ENCODE measurements around the gene ACO2.
"Not testable (repeated sequence)": the region's sequence is repeated elsewhere in the genome, so short reads cannot be mapped to it uniquely, and the experiment has no call there.

Gene ACO2

DNA sequence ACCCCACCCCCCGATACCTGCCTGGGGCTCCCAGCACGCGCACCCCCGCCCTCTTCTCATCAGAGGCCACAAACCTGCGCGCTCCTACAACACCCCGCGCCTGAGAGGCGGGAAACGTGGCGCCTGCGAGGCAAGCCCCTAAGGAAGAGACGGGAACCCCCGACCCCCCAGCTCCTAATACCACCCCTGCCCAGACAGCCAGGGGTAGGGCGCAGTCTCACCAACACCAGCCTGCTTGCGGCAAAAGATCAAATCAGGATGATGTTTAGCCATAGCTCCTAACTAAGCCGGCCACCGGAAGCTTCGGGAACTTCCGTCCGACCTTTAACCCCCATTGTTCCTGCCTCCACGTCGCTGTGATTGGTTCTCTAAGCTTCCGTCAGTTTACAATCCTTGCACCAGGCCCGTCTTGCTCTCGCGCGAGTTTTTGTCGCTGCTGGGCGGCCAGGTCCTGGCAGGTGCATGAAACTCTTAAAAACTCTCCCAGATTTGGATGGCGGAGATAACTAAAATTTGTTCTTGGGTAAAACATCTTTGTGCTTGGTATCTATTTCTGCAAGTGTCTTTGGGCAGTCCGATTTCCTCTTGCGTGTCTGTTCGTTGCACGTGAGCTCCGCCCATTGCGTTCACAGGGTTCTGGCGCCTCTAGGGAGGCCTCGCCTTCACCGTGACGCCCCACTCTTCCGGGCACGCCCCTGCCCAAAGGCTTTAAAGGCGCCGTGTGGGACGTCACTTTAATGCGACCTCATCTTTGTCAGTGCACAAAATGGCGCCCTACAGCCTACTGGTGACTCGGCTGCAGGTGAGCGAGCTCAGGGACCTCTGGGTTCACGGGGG lies at the start of gene ACO2, which contains the start of gene PHF5A:
Gene ACO2, plus strand, starts transcription at position 737 of the 837 bp plus-strand sequence. Its CDS starts 30 bp downstream, at position 767.
Gene PHF5A, minus strand, starts transcription at position 312 of the 837 bp plus-strand sequence. Its CDS starts 39 bp downstream, at position 273.
- in situ Hi-C loops (cut with MboI; ENCODE audit: low sequenced_read_pairs), result no loop called here

GRCh38 chr22:41425660-41426365 lies 43.1 kb upstream of the ACO2 start:
- in situ Hi-C loops (cut with MboI; ENCODE audit: low sequenced_read_pairs), result no loop called here

GRCh38 chr22:41429232-41429950 lies 39.5 kb upstream of the ACO2 start:
- in situ Hi-C loops (cut with MboI; ENCODE audit: low sequenced_read_pairs), result no loop called here

- in situ Hi-C loops (cut with MboI; ENCODE audit: low sequenced_read_pairs), result no loop called here
These were observed 39.0 kb upstream of the ACO2 start for GRCh38 chr22:41429951-41430332.

DNA sequence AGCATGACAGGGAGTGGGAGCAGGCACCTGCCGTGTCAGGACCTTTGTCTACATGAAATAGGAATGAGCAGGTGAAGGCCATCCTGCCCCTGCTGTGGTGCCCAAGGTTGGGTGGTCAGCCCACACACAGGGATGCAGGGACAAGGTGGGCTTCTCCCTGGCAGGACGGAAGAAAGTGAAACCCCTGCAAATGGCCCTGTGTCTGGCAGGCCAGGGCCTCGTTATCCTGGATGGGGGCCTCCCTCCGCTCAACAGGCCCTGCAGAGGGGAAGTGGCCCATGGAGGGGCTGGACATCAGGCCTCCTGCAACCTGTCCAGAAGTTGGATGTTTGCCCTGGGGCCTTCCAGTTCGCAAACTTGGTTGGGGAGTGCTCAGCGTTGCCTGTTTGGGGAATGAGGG lies 37.3 kb upstream of the ACO2 start:
- in situ Hi-C loops (cut with MboI; ENCODE audit: low sequenced_read_pairs), result no loop called here

GRCh38 chr22:41433480-41433879 lies 35.4 kb upstream of the ACO2 start:
- in situ Hi-C loops (cut with MboI; ENCODE audit: low sequenced_read_pairs), result not testable (repeated sequence)

GRCh38 chr22:41434361-41435003 lies 34.4 kb upstream of the ACO2 start:
- in situ Hi-C loops (cut with MboI; ENCODE audit: low sequenced_read_pairs), result not testable (repeated sequence)

DNA sequence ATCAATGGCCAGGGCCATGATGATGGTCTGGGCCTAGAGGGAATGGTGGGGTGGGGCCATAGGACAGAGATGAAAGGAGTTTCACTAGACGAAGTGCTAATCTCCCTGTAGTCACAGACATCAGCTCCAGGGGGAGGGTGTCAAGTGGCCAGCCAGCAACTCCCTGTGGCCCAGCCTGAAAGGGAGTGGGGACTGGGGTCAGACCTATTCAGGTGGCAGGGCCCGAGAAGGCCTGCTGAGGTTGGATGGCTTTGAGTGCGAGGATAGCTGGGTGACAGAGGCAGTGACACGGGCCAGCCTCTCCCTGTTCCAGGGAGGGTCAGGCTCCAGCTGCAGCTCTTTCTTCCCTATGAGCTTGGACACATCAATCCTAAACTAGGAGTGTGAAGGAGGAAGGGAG lies 33.4 kb upstream of the ACO2 start:
- in situ Hi-C loops (cut with MboI; ENCODE audit: low sequenced_read_pairs), result no loop called here

- in situ Hi-C loops (cut with MboI; ENCODE audit: low sequenced_read_pairs), result no loop called here
These were observed 32.4 kb upstream of the ACO2 start for GRCh38 chr22:41436322-41437113.

GRCh38 chr22:41437198-41437597 lies 31.7 kb upstream of the ACO2 start:
- in situ Hi-C loops (cut with MboI; ENCODE audit: low sequenced_read_pairs), result no loop called here

DNA sequence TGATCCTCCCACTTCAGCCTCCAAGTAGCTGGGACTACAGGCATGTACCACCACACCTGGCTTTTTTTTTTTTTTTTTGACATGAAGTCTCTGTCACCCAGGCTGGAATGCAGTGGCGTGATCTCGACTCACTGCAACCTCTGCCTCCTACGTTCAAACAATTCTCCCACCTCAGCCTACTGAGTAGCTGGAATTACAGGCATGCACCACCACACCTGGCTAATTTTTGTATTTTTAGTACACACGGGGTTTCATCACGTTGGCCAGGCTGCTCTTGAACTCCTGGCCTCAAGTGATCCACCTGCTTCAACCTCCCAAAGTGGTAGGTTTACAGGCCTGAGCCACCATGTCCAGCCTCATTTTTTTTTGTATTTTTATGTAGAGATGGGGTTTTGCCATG lies 28.4 kb upstream of the ACO2 start:
- in situ Hi-C loops (cut with MboI; ENCODE audit: low sequenced_read_pairs), result not testable (repeated sequence)

DNA sequence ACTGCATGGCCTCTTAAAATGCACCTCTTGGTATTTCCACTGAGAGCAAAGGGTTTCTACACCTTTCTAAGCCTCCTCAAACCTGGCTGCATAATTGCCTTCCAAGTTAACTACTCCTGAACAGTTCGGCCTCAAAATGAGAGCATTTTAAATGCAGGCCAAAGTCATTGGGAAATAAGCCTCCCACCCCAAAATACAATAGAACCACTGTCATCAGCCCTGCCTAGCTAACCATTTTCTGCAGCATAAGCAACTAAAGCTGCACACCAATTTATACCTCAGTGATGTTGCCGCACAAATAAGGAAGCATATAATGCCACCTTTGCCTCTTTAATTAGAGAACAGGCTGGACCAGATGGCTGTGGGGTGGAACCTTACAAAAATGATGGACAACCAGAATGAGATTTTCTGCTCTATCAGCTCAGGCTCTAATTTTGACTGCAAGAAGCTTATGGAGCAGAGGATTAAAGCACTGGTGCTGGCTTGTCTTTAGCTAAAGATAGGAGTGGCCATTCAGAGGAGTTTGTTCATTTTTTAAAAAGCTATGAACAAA lies 26.6 kb upstream of the ACO2 start:
- in situ Hi-C loops (cut with MboI; ENCODE audit: low sequenced_read_pairs), result no loop called here

DNA sequence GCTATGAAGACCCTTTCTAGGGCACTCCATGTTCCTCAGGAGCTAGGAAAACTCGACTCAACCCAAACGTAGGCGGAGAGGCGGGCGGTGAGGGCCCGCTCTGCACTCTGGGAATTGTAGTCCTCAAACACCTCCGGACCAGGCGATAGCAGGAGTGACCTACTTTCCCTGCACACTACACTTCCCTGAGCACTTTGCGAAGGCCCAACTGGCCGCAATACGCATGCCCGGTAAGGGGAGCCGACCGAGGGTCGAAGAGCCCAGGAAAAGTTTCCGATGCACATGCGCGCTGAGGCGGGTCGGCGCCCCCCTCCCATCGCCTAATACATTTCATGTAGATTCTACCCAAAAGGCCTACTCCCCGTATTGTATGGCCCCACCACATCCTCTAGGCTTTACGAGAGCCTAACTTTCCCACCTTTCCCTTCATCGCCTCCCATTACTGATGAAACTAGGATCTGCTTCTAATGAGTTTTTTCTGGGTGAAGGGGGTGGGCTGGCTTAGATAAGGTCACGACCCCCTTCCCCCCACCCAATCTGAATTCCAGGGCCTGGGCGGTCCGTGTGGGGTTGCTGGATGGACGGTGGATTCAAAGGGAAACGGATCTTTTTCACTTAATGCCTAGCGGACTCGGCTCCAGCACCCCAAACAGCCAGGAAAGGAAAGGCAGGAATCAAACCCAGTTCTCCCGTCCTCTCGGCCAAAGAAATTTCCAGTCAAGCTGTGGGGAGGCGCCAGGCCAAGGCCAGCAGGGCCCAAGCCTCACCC lies 24.4 kb upstream of the ACO2 start:
- in situ Hi-C loops (cut with MboI; ENCODE audit: low sequenced_read_pairs), result no loop called here

GRCh38 chr22:41445129-41446056 lies 23.5 kb upstream of the ACO2 start:
- in situ Hi-C loops (cut with MboI; ENCODE audit: low sequenced_read_pairs), result no loop called here

GRCh38 chr22:41446057-41446501 lies 22.8 kb upstream of the ACO2 start:
- in situ Hi-C loops (cut with MboI; ENCODE audit: low sequenced_read_pairs), result no loop called here

GRCh38 chr22:41446639-41447434 lies 22.1 kb upstream of the ACO2 start, which contains the start of gene TOB2:
TOB2 (minus strand) TSS chr22:41446801; CDS start chr22:41437345, 9,456 bp downstream.
- in situ Hi-C loops (cut with MboI; ENCODE audit: low sequenced_read_pairs), result no loop called here
